OCI-LY1 (cell line): Measurements from ENCODE around the gene SLC1A2.

Experiments
- CTCF ChIP-seq: fragments of 200-600 bp; sonication (generic), shearing (Covaris generic); IDR thresholded peaks from 2 replicates; pipeline ENCODE4 v1.5.1; 2017; ENCODE audit warnings: mild to moderate bottlenecking, antibody characterized with exemption, low read length, moderate library complexity, mixed read lengths
- EZH2 ChIP-seq: fragments of 200-600 bp; sonication (generic), shearing (Covaris generic); IDR thresholded peaks from 2 replicates; pipeline ENCODE4 v1.8.0; 2017; ENCODE audit warnings: borderline replicate concordance, mixed run types, mild to moderate bottlenecking, antibody characterized with exemption, low read length, moderate library complexity, mixed read lengths

GRCh38 chr11:35324981-35325380 is 94.4 kb downstream of the SLC1A2 start:
- no peak for TF ChIP-seq CTCF
- TF ChIP-seq EZH2 = no peak
